T-helper 2 cell treated with Interferon-gamma antibody and Interleukin-4, amounts not matched to agents 100 ng/mL and 5 ng/mL, for 36 hours (primary cell): ENCODE measurements around the gene ALPK1. TPM values are rescaled to one million over a fixed set of nuclear protein-coding genes. Genes with fewer than 3 reads are reported as not detected.
"Not testable (repeated sequence)": the region's sequence is repeated elsewhere in the genome, so short reads cannot be mapped to it uniquely, and the experiment has no call there.

ENCODE experiments used
- intact Hi-C: fragments of 100-400 bp; cut with micrococcal nuclease; formaldehyde crosslinking; loops from one replicate; pipeline ENCODE4 v1.15.1; 2023
- total RNA-seq: library from RNA; stranded (reverse); gene quantifications from 2 replicates; pipeline ENCODE4 v1.2.3, GENCODE V29; 2022

The ALPK1 gene
- total RNA-seq: 9.0 and 9.6 TPM in 2 replicates

GRCh38 chr4:112296949-112297880, at the start of gene ALPK1:
Gene ALPK1 (plus strand): TSS chr4:112297369.
- intact Hi-C loops: loop anchor here (1.0 kb wide), 1 partner anchor 9 kb away; no protein-coding TSS in a partner anchor

DNA sequence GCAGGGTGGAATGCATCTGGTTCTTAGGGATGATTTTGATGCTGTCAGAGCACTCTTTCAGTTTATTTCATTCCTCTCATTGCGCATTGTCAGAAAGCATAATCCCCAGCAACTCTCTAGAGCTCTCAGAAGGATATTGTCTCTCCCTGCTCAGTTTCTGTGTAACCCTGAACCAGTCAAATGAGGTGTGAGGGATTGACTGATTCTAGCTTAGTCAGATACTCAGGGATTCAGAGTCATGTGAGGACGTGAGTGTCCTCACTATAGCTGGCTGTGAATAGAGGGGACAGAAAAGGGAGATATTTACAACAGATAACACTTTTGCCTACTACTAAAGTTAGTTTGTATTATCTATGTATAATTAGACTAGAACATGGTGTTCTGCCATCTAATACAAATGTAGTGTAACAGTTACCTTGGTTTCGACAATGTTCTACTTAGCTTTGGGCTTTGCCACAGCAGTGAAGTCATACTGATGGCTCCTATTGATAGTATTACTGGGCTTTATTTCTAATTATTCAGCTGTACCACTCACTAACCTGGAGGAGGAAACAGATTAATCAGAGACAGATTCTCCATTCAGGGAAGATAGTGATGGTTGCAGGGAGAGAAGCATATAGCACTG, 46.0 kb upstream of the ALPK1 start:
- intact Hi-C loops: no loop called here

DNA sequence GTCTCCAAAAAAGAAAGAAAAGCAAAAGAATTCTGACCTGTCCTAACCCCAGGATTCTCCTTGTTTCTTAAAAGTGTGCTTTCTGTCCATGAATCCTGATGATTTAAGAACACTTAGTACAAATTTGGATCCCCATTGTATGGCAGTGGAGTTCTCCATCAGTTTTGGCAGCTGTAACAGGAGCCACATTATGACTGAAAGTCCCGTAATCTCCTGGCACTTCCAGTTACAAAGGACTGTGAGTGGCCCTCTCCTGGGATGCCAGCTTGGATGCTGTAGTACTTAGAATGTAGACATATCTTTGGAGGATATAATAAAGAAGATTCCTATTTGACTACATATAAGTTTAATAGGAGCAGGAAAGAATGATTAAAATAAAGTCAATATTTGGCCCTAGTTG, 44.9 kb upstream of the ALPK1 start:
- intact Hi-C loops: no loop called here

GRCh38 chr4:112253382-112254000, 43.7 kb upstream of the ALPK1 start:
- intact Hi-C loops: no loop called here

- intact Hi-C loops: no loop called here
Observed at GRCh38 chr4:112257098-112257497, 40.1 kb upstream of the ALPK1 start.

- intact Hi-C loops: loop anchor here (1.0 kb wide), 1 partner anchor 168 kb away; no protein-coding TSS in a partner anchor
Observed at GRCh38 chr4:112266823-112267222, 30.3 kb upstream of the ALPK1 start.

DNA sequence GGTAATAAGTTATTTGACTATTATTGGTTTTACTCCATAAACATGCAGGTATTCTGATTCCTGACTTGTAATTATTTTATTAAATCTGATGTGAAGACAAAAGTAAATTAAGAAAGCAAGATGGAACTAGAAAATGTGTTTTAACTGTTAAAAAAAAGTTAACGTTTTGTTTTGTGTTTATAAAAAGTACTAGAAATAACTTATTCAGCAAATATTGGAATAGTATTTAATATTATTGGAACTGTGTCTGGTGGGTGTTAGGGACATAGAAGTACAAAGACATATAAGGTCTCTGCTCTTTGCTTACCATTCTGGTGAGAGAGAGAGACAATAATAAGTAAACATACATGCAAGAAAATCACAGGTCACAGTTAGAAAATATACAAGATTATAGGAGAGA, 27.1 kb upstream of the ALPK1 start:
- intact Hi-C loops: loop anchor here (1.0 kb wide), 1 partner anchor 8 kb away; no protein-coding TSS in a partner anchor

DNA sequence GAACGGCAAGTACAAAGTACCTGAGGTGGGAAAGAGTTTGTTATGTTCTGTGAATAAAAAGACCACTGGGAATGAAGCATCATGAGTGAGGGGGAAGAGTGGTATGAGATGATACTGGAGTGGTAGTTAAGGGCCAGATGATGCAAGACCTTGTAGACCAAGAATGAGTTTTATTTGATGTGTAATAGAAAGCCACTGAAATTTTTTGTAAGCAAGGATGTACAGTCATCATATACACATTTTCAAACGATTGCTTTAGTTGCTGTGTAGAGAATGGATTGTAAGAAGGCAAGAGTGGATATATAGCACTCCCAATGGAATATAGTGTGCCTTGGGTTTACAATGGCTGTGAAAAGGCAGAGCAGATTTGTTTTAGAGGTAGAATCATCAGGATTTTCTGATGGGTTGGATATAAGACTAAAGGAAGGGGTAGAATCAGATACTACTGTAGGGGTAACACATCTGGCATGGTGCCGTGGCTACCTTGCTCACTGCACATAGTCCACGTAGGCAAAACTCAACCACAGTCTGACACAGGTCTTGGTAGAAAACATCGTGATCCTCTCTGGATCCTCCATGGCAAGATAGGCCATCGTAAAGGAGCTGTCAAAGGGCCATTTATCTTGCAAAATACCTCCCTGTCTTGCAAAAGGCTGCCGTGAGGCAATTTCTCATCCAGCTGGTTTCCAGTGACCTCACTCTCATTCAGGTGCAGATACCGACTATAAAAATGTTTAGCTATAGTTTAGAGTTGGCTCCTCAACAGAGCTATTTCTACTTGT, 26.3 kb upstream of the ALPK1 start:
- intact Hi-C loops: loop anchor here (1.0 kb wide), 1 partner anchor 7 kb away; no protein-coding TSS in a partner anchor

- intact Hi-C loops: no loop called here
Observed at GRCh38 chr4:112272292-112272691, 24.9 kb upstream of the ALPK1 start.

DNA sequence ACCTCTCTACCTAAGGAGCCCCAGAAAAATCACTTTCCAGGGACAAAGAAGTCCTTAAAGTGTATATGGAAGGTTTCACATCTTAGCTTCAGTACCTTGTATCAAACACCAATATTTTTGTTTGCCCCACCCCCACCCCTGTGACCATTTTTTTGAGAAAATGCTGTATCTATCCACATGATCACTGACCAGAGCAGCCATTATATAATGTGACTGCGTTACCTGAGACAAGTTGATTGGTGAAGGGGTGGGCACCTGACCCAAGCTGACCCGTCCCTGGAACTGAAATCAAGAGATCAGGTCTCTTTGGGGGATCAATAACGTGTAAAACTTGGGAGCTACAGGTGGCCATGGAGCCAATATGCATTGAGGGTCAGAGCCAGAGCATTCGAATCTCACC, 22.2 kb upstream of the ALPK1 start:
- intact Hi-C loops: no loop called here

- intact Hi-C loops: no loop called here
Observed at GRCh38 chr4:112276113-112276512, 21.1 kb upstream of the ALPK1 start.

- intact Hi-C loops: no loop called here
Observed at GRCh38 chr4:112277220-112277619, 19.9 kb upstream of the ALPK1 start.

DNA sequence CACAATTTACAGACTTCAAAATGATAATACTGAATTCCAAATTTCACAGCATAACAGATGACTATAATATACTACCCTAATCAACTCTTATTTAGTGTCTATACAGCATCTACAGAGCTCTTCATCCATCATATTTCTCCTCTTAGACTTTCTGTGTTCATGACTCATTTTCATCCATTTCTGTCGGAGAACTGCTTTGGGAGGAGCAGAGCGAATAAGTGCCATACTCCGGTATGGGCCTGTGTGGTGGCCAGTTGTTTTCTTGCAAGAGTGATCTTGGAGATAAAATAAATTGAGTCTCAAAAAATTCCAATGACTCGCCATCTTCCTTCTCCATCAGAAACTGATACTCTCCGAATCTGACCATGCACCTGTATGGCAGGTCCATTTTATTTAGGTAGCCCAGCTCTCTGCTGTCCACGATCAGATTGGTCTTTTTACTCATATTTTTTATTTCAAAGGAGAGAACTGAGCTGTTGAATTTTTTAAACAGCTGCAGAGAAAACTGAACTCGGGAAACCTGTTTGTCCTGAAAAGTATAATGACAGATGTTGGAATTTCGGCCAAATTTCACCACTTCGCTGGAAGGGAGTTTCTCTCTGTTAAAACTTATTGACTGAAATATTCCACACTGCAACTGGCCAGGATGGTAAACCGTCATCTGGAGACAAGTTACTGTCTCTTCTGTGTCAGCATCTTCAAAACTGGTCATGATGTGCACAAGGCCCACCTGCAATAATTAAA, 19.3 kb upstream of the ALPK1 start:
- intact Hi-C loops: loop anchor here (1.0 kb wide), 1 partner anchor 8 kb away; no protein-coding TSS in a partner anchor

DNA sequence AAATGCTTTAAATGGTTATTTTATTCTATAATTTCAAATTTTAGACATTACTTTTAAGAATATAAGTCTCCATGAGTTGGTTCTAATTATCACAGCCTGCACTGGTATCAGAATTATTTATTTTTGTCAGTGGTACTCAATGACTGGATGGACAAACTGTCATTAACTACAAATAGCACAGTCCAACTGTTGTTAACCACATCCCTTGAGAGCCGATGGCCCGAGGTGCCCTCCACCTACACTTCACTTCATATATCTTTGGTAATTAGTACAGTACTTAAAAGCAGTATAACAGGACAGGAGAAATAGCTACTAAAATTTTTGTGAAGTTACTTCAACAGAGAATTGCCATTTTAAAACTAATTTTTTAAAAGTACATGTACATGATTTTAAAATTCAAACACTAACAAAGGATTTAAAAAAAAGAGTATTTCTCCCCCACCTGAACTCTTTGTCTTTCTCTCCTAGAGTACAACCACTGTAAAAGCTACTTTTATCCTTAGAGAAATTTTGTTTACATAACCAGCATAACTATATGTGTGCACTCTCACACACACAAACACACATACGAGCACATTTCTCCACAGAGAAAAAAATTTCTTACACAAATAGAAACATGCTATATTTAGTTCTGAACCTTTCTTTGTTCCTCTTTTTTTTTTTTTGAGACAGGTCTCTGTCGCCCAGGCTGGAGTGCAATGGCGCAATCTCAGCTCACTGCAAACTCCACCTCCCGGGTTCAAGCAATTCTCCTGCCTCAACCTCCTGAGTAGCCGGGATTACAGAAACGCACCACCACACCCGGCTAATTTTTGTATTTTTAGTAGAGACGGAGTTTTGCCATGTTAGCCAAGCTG, 17.9 kb upstream of the ALPK1 start:
- intact Hi-C loops: no loop called here

- intact Hi-C loops: no loop called here
Observed at GRCh38 chr4:112279882-112280315, 17.3 kb upstream of the ALPK1 start.

DNA sequence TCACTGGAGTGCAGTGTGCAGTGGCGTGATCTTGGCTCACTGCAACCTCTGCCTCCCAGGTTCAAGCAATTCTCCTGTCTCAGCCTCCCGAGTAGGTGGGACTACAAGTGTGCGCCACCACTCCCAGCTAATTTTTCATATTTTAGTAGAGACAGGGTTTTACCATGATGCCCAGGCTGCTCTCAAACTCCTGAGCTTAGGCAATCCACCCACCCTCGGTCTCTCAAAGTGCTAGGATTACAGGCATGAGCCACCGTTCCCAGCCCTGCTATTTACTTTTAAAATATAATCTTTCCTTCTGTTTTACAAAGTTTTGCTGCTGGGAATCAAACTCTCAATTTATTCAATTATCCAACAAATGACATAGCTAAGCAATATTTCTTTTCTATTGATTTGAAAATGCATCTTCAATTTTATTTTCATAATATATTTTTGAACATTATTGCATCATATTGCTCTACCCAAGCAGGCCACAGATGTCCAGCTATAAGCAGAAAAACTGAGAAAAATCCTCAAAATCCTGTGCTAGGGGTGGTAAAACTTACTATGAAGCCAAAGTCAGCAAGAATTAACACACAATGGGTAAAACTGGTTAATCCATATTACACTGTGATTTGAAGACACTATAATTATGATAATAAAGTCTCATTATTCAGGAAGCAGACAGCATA, 16.6 kb upstream of the ALPK1 start:
- intact Hi-C loops: no loop called here

- intact Hi-C loops: not testable (repeated sequence)
Observed at GRCh38 chr4:112281895-112282398, 15.2 kb upstream of the ALPK1 start.

- intact Hi-C loops: no loop called here
Observed at GRCh38 chr4:112282860-112283667, 14.1 kb upstream of the ALPK1 start.
